HCT116 (cell line): Measurements from ENCODE around the gene KIAA1328. TPM values are rescaled to one million over a fixed set of nuclear protein-coding genes. Genes with fewer than 3 reads are reported as not detected.

Experiments used
- ATAC-seq: fragments of 200-7000 bp; cut with Tn5 transposase; 2 replicates; pipeline ENCODE4 v1.9.1; 2020; ENCODE audit warnings: mild to moderate bottlenecking, moderate library complexity
- BruUV-seq: library from RNA; stranded (reverse); fragments of 400-500 nt; replicated peaks from 2 replicates; lab custom pipeline; 2021; lab: Mats Ljungman, UMichigan
- CTCF ChIA-PET: fragments of 300-600 bp; sonication (Branson Sonifier 250); formaldehyde crosslinking; loops from one replicate; lab custom pipeline; 2021; ENCODE audit warnings: antibody characterized with exemption; lab: Charles Lee
- POLR2A ChIA-PET: fragments of 300-600, 350-600 bp; sonication (Branson Sonifier 250); formaldehyde crosslinking; loops from one replicate; lab custom pipeline; 2021; ENCODE audit warnings: antibody characterized with exemption; lab: Charles Lee
- RAD21 ChIA-PET, 2 experiments: fragments of 300-600 bp; sonication (Branson Sonifier 250); formaldehyde crosslinking; loops; one replicate each; lab custom pipeline; 2023; ENCODE audit warnings: low total read pairs in 2 of 2; ENCODE audit not compliant: uncharacterized antibody in 2 of 2, unreplicated experiment in 2 of 2, low non-redundant PET in 1 of 2; lab: Charles Lee
- DNase-seq: peaks from one replicate; pipeline ENCODE4 v3.0.0-alpha.2; 2010; ENCODE audit warnings: low read depth, low spot score
- H2AFZ ChIP-seq: fragments of 200-600 bp; shearing (Covaris generic), sonication (generic); 2 replicates; pipeline ENCODE4 v1.6.1; 2017; ENCODE audit warnings: low read depth, mixed run types, mixed read lengths, antibody characterized with exemption, low read length; ENCODE audit not compliant: poor library complexity, severe bottlenecking
- H3K27ac ChIP-seq: 2 replicates; pipeline ENCODE4 v1.5.1; 2012; ENCODE audit warnings: low read depth, low read length
- H3K27me3 ChIP-seq: fragments of 200-600 bp; sonication (generic); 2 replicates; pipeline ENCODE4 v1.6.1; 2016; ENCODE audit warnings: mixed run types, low read length, mixed read lengths; ENCODE audit not compliant: insufficient read depth
- H3K36me3 ChIP-seq, 2 experiments: fragments of 200-500 bp in 1 of 2; fragments of 200-600 bp in 1 of 2; sonication (Bioruptor generic) in 1 of 2; sonication (generic) in 1 of 2; 2 replicates each; pipeline versions ENCODE4 v1.5.1 to v1.6.1; 2014 to 2016; ENCODE audit warnings: low read length in 2 of 2, inconsistent platforms in 1 of 2, mixed read lengths in 1 of 2, mixed run types in 1 of 2; ENCODE audit not compliant: insufficient read depth in 2 of 2, control insufficient read depth in 1 of 2
- H3K4me1 ChIP-seq, 2 experiments: fragments of 200-600 bp in 1 of 2; sonication (generic) in 1 of 2; 2 replicates each; pipeline versions ENCODE4 v1.5.1 to v1.6.1; 2012 to 2017; ENCODE audit warnings: low read length in 2 of 2, inconsistent platforms in 1 of 2, mild to moderate bottlenecking in 1 of 2, mixed read lengths in 1 of 2, mixed run types in 1 of 2, moderate library complexity in 1 of 2; ENCODE audit not compliant: insufficient read depth in 2 of 2, control insufficient read depth in 1 of 2
- H3K4me2 ChIP-seq: fragments of 200-600 bp; sonication (generic); 2 replicates; pipeline ENCODE4 v1.6.1; 2017; ENCODE audit warnings: mixed run types, low read length, mixed read lengths
- H3K4me3 ChIP-seq, 2 experiments: fragments of 200-600 bp in 1 of 2; sonication (generic) in 1 of 2; replicated peaks in 1 of 2; 2 replicates each; pipeline ENCODE4 v1.5.1; 2011 to 2016; ENCODE audit warnings: low read length in 2 of 2, control low read depth in 1 of 2, low read depth in 1 of 2, mild to moderate bottlenecking in 1 of 2, mixed read lengths in 1 of 2, mixed run types in 1 of 2
- H3K79me2 ChIP-seq: fragments of 200-600 bp; sonication (generic); 2 replicates; pipeline ENCODE4 v1.6.1; 2017; ENCODE audit warnings: mild to moderate bottlenecking, mixed run types, low read length, moderate library complexity, mixed read lengths; ENCODE audit not compliant: insufficient read depth
- H3K9ac ChIP-seq: fragments of 200-600 bp; sonication (generic); 2 replicates; pipeline ENCODE4 v1.6.1; 2016; ENCODE audit warnings: low read length, mixed read lengths
- H3K9me2 ChIP-seq: fragments of 200-600 bp; sonication (generic), shearing (Covaris generic); 2 replicates; pipeline ENCODE4 v1.6.1; 2017; ENCODE audit warnings: mixed run types, mild to moderate bottlenecking, moderate library complexity; ENCODE audit not compliant: insufficient read depth
- H3K9me3 ChIP-seq, 2 experiments: fragments of 200-500 bp in 1 of 2; fragments of 200-600 bp in 1 of 2; sonication (Bioruptor generic) in 1 of 2; sonication (generic) in 1 of 2; 2 replicates each; pipeline ENCODE4 v1.6.1; 2014 to 2017; ENCODE audit warnings: low read length in 2 of 2, mixed read lengths in 2 of 2, inconsistent platforms in 1 of 2, low read depth in 1 of 2, mild to moderate bottlenecking in 1 of 2, mixed run types in 1 of 2, moderate library complexity in 1 of 2; ENCODE audit not compliant: control insufficient read depth in 1 of 2, insufficient read depth in 1 of 2
- H4K20me1 ChIP-seq: fragments of 200-600 bp; sonication (generic), shearing (Covaris generic); 2 replicates; pipeline ENCODE4 v1.6.1; 2017; ENCODE audit warnings: mixed run types, mild to moderate bottlenecking, moderate library complexity; ENCODE audit not compliant: insufficient read depth
- ATF3 ChIP-seq: IDR thresholded peaks from 2 replicates; pipeline ENCODE4 v1.6.1; 2012
- CBX3 ChIP-seq: IDR thresholded peaks from 2 replicates; pipeline ENCODE4 v1.6.1; 2012; ENCODE audit warnings: low read depth
- CEBPB ChIP-seq: IDR thresholded peaks from 2 replicates; pipeline ENCODE4 v1.6.1; 2012; ENCODE audit warnings: low read depth
- EGR1 ChIP-seq: IDR thresholded peaks from 2 replicates; pipeline ENCODE4 v1.6.1; 2012; ENCODE audit warnings: low read depth
- ELF1 ChIP-seq: IDR thresholded peaks from 2 replicates; pipeline ENCODE4 v1.6.1; 2012; ENCODE audit warnings: low read depth, borderline replicate concordance
- EZH2 ChIP-seq: fragments of 200-600 bp; sonication (generic); IDR thresholded peaks from 2 replicates; pipeline ENCODE4 v1.6.1; 2017; ENCODE audit warnings: antibody characterized with exemption, mixed run types
- EZH2phosphoT487 ChIP-seq: fragments of 200-600 bp; IDR thresholded peaks from 2 replicates; pipeline ENCODE4 v1.6.1; 2018; ENCODE audit warnings: antibody characterized with exemption, borderline replicate concordance
- FOSL1 ChIP-seq: IDR thresholded peaks from 2 replicates; pipeline ENCODE4 v1.6.1; 2012; ENCODE audit warnings: low read depth
- JUND ChIP-seq: IDR thresholded peaks from 2 replicates; pipeline ENCODE4 v1.6.1; 2012
- MAX ChIP-seq: IDR thresholded peaks from 2 replicates; pipeline ENCODE4 v1.6.1; 2012
- POLR2A ChIP-seq: IDR thresholded peaks from 2 replicates; pipeline ENCODE4 v1.7.0; 2011; ENCODE audit warnings: borderline replicate concordance; ENCODE audit not compliant: insufficient read depth, insufficient read length; ENCODE audit errors: extremely low read depth
- POLR2AphosphoS5 ChIP-seq: IDR thresholded peaks from 2 replicates; pipeline ENCODE4 v1.6.1; 2011; ENCODE audit warnings: mild to moderate bottlenecking, low read depth, low read length, moderate library complexity
- SIN3A ChIP-seq: IDR thresholded peaks from 2 replicates; pipeline ENCODE4 v1.6.1; 2012; ENCODE audit warnings: low read depth
- SP1 ChIP-seq: IDR thresholded peaks from 2 replicates; pipeline ENCODE4 v1.6.1; 2012; ENCODE audit warnings: low read depth
- SRF ChIP-seq: IDR thresholded peaks from 2 replicates; pipeline ENCODE4 v1.6.1; 2012; ENCODE audit warnings: low read depth
- TCF7L2 ChIP-seq: IDR thresholded peaks from 2 replicates; pipeline ENCODE4 v1.7.0; 2011; ENCODE audit warnings: borderline replicate concordance, inconsistent platforms; ENCODE audit not compliant: insufficient read depth, insufficient read length; ENCODE audit errors: extremely low read depth
- YY1 ChIP-seq: IDR thresholded peaks from 2 replicates; pipeline ENCODE4 v1.6.1; 2011; ENCODE audit warnings: low read length, low read depth, moderate library complexity, mild to moderate bottlenecking; ENCODE audit not compliant: insufficient replicate concordance; ENCODE audit errors: extremely low read depth
- ZFX ChIP-seq: fragments of 450-650 bp; IDR thresholded peaks from 2 replicates; pipeline ENCODE4 v1.6.1; 2017
- ZNF274 ChIP-seq: fragments of 200-500 bp; sonication (Bioruptor generic); IDR thresholded peaks from 2 replicates; pipeline ENCODE4 v1.6.1; 2014; ENCODE audit warnings: mild to moderate bottlenecking, low read depth, low read length, inconsistent platforms
- intact Hi-C: fragments of 100-400 bp; cut with micrococcal nuclease; formaldehyde crosslinking; loops from 2 replicates; pipeline ENCODE4 v1.10.0; 2022
- total RNA-seq: library from RNA; stranded (reverse); gene quantifications from one replicate; pipeline ENCODE4 v1.2.1, GENCODE V29; 2021; ENCODE audit not compliant: unreplicated experiment

The KIAA1328 gene
- total RNA-seq, 1 experiment from 2014 or later = 5.2 TPM

GRCh38 chr18:36792634-36793283 is 36.2 kb upstream of the KIAA1328 start (continued):
- TF ChIP-seq POLR2AphosphoS5 (no peak), ATF3 (no peak), EZH2 (no peak)
- TF ChIP-seq, all 23 proteins: peak for 0

- H2AFZ ChIP-seq = no peak overlapping the region
- RAD21 ChIA-PET = no interaction called here
- H4K20me1 ChIP-seq = no peaks in the 10 kb centered on the region
- H3K9me2 ChIP-seq = no peaks in the 10 kb centered on the region
- H3K27me3 ChIP-seq = no peaks in the 10 kb centered on the region
- no peaks in the 10 kb centered on the region for H3K9me3 ChIP-seq
- peaks cover 25 to 27% of the 10 kb centered on the region in 2 experiments for H3K36me3 ChIP-seq
- H3K27ac ChIP-seq = no peak overlapping the region
- no peak for TF ChIP-seq EZH2phosphoT487
- no peak for TF ChIP-seq ZNF274
- no peak for TF ChIP-seq SP1
- no peak for TF ChIP-seq CBX3
- no peak for TF ChIP-seq MAX
- TF ChIP-seq ZFX = no peak
- TF ChIP-seq YY1 = no peak
- TF ChIP-seq SIN3A = no peak
- TF ChIP-seq CEBPB = no peak
- TF ChIP-seq EZH2 = no peak
- no peak for TF ChIP-seq TCF7L2
- no peak for TF ChIP-seq EGR1
- no peak for TF ChIP-seq JUND
- no peak for TF ChIP-seq FOSL1
- no peak for TF ChIP-seq ELF1
- no peak for TF ChIP-seq POLR2A
- no peak for TF ChIP-seq SRF
- TF ChIP-seq, all 23 proteins: peak for 0
- DNase-seq (no peak), ATAC-seq (no peak)
- intact Hi-C loops = no loop called here
- no peak overlapping the region for H3K4me2 ChIP-seq
- no peaks in the 10 kb centered on the region for H3K79me2 ChIP-seq
- ChIA-PET POLR2A (no interaction called here), CTCF (no interaction called here)
- H3K4me1 ChIP-seq = no peaks in the 10 kb centered on the region
- no TSS peak for BruUV-seq
- H3K4me3 ChIP-seq = no peak overlapping the region
- no peak overlapping the region for H3K9ac ChIP-seq
These were observed 30.0 kb upstream of the KIAA1328 start for GRCh38 chr18:36798738-36799473.
